ENCODE data around the gene EPM2AIP1.
"Not testable (repeated sequence)": the region's sequence is repeated elsewhere in the genome, so short reads cannot be mapped to it uniquely, and the experiment has no call there.

The EPM2AIP1 gene

GRCh38 chr3:36965440-36965839, 27.5 kb downstream of the EPM2AIP1 start:
- no peak overlapping the region for H3K4me3 ChIP-seq (ENCODE audit: control insufficient read depth, low read depth, low read length)
- no peak for DNase-seq (ENCODE audit: low read depth)
- TF ChIP-seq, protein P1, sequence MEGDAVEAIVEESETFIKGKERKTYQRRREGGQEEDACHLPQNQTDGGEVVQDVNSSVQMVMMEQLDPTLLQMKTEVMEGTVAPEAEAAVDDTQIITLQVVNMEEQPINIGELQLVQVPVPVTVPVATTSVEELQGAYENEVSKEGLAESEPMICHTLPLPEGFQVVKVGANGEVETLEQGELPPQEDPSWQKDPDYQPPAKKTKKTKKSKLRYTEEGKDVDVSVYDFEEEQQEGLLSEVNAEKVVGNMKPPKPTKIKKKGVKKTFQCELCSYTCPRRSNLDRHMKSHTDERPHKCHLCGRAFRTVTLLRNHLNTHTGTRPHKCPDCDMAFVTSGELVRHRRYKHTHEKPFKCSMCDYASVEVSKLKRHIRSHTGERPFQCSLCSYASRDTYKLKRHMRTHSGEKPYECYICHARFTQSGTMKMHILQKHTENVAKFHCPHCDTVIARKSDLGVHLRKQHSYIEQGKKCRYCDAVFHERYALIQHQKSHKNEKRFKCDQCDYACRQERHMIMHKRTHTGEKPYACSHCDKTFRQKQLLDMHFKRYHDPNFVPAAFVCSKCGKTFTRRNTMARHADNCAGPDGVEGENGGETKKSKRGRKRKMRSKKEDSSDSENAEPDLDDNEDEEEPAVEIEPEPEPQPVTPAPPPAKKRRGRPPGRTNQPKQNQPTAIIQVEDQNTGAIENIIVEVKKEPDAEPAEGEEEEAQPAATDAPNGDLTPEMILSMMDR (IDR thresholded peaks at IDR 0.05; ENCODE audit: control insufficient read depth, insufficient read depth, low read depth, low read length, missing control alignments), result no peak

GRCh38 chr3:36964817-36965216, 28.1 kb downstream of the EPM2AIP1 start:
- H3K4me3 ChIP-seq (ENCODE audit: control insufficient read depth, low read depth, low read length), result no peak overlapping the region
- DNase-seq (ENCODE audit: low read depth), result no peak
- TF ChIP-seq, protein P1 (IDR thresholded peaks at IDR 0.05; ENCODE audit: control insufficient read depth, insufficient read depth, low read depth, low read length, missing control alignments), result no peak

- no peak for DNase-seq (ENCODE audit: low read depth)
- TF ChIP-seq, protein P1 (IDR thresholded peaks at IDR 0.05; ENCODE audit: control insufficient read depth, insufficient read depth, low read depth, low read length, missing control alignments), result no peak
- no peak overlapping the region for H3K4me3 ChIP-seq (ENCODE audit: control insufficient read depth, low read depth, low read length)
These were observed 28.6 kb downstream of the EPM2AIP1 start for GRCh38 chr3:36964331-36964730.

DNA sequence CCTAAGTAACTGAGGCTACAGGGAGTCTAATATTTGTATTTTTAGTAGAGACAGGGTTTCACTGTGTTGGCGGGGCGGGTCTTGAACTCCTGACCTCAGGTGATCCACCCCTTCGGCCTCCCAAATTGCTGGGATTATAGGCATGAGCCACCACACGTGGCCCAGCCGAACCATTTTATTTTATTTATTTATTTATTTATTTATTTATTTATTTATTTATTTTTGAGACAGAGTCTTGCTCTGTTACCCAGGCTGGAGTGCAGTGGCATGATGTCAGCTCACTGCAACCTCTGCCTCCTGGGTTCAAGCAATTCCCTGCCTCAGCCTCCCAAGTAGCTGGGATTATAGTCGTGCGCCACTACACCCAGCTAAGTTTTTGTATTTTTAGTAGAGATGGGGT, 29.9 kb downstream of the EPM2AIP1 start:
- H3K4me3 ChIP-seq (ENCODE audit: control insufficient read depth, low read depth, low read length); DNase-seq (ENCODE audit: low read depth): not testable (repeated sequence)

- no peak for DNase-seq (ENCODE audit: low read depth)
- no peak overlapping the region for H3K4me3 ChIP-seq (ENCODE audit: control insufficient read depth, low read depth, low read length)
- TF ChIP-seq, protein P1 (IDR thresholded peaks at IDR 0.05; ENCODE audit: control insufficient read depth, insufficient read depth, low read depth, low read length, missing control alignments), result no peak
These were observed 32.4 kb downstream of the EPM2AIP1 start for GRCh38 chr3:36960502-36960901.

- no peak for DNase-seq (ENCODE audit: low read depth)
- TF ChIP-seq, protein P1 (IDR thresholded peaks at IDR 0.05; ENCODE audit: control insufficient read depth, insufficient read depth, low read depth, low read length, missing control alignments), result no peak
These were observed 33.1 kb downstream of the EPM2AIP1 start for GRCh38 chr3:36959821-36960220.

DNA sequence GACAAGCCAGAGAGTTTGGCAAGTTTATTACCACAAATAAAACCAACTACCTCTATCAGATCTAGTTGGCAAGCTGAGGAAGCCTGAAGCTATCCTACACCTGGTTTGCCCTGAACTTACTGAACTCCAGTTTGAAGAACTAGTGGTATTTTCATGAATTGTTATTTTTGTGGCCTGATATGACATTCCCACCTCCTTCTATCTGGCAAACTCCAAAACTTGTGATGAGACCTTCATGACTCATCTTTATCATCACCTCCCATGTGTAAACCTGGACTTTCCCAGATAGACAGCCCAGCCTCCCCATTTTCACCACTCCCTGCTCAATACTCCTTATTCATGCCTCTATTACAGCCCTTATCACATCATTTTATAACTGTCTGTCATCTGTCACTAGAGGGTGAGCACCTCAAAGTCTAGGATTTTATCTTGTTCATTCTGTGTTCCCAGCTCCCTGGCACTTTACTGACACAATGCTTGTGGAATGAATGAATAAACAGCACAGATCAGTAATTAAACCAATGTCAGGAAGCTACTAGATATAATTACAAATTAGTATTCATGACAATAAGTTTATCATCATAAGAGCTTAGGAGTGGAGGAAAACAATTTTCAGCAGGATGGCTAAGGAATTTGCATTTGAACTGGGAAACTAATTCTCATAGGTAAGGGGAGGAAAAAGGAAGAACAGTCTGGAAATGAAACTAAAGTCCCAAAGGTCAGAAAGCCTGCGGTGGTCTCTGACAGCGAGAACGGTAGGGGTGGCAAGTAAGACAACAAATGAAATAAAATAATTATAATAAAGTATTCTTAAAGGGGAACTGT, 34.9 kb downstream of the EPM2AIP1 start:
- no peak for DNase-seq (ENCODE audit: low read depth)
- TF ChIP-seq, protein P1 (IDR thresholded peaks at IDR 0.05; ENCODE audit: control insufficient read depth, insufficient read depth, low read depth, low read length, missing control alignments), result no peak
- no peak overlapping the region for H3K4me3 ChIP-seq (ENCODE audit: control insufficient read depth, low read depth, low read length)

More at GRCh38 chr3:36959821-36960220, 33.1 kb downstream of the EPM2AIP1 start:
- no peak overlapping the region for H3K4me3 ChIP-seq (ENCODE audit: control insufficient read depth, low read depth, low read length)

Measured in AG09309 (cell line).